Activated CD4-positive, alpha-beta T cell treated with anti-CD3 and anti-CD28 coated beads, Interleukin-2, amount 50 U/mL, for 4 hours (primary cell): ENCODE measurements around the gene RBM28.

Experiments
- DNase-seq, 2 experiments: peaks; one replicate each; pipeline ENCODE4 v3.0.0-alpha.2; 2020

RBM28 gene

GRCh38 chr7:128279124-128279713 is 64.5 kb downstream of the RBM28 start:
- no peak for DNase-seq

- no peak for DNase-seq
Observed at GRCh38 chr7:128278366-128278765, 65.3 kb downstream of the RBM28 start.

- DNase-seq = no peak
Observed at GRCh38 chr7:128275681-128276080, 68.0 kb downstream of the RBM28 start.

GRCh38 chr7:128274884-128275603 is 68.7 kb downstream of the RBM28 start:
- DNase-seq = no peak

GRCh38 chr7:128274246-128274883 is 69.3 kb downstream of the RBM28 start:
- DNase-seq = no peak

- DNase-seq = no peak
Observed at GRCh38 chr7:128271942-128272481, 71.7 kb downstream of the RBM28 start.

- no peak for DNase-seq
Observed at GRCh38 chr7:128271471-128271941, 72.2 kb downstream of the RBM28 start.

GRCh38 chr7:128270826-128271272 is 72.9 kb downstream of the RBM28 start:
- DNase-seq = no peak

GRCh38 chr7:128268233-128268632 is 75.5 kb downstream of the RBM28 start:
- no peak for DNase-seq

- no peak for DNase-seq
Observed at GRCh38 chr7:128267595-128267924, 76.1 kb downstream of the RBM28 start.

- DNase-seq = no peak
Observed at GRCh38 chr7:128266883-128267594, 76.7 kb downstream of the RBM28 start.

GRCh38 chr7:128266529-128266882 is 77.2 kb downstream of the RBM28 start:
- DNase-seq = no peak

GRCh38 chr7:128265906-128266300 is 77.8 kb downstream of the RBM28 start:
- no peak for DNase-seq

- DNase-seq = no peak
Observed at GRCh38 chr7:128265156-128265905, 78.4 kb downstream of the RBM28 start.

GRCh38 chr7:128264477-128264876 is 79.2 kb downstream of the RBM28 start:
- no peak for DNase-seq

GRCh38 chr7:128263420-128263819 is 80.3 kb downstream of the RBM28 start:
- no peak for DNase-seq

GRCh38 chr7:128262273-128263028 is 81.3 kb downstream of the RBM28 start:
- no peak for DNase-seq

- no peak for DNase-seq
Observed at GRCh38 chr7:128260069-128260795, 83.5 kb downstream of the RBM28 start.

- DNase-seq = no peak
Observed at GRCh38 chr7:128259131-128260061, 84.3 kb downstream of the RBM28 start.

- no peak for DNase-seq
Observed at GRCh38 chr7:128257458-128257857, 86.2 kb downstream of the RBM28 start.
